GM04504 (cell line): ENCODE data around the gene FRMD5.

ENCODE experiments used
- DNase-seq: peaks from one replicate; pipeline ENCODE4 v3.0.0-alpha.2; 2012; ENCODE audit warnings: low read depth

FRMD5 gene

DNA sequence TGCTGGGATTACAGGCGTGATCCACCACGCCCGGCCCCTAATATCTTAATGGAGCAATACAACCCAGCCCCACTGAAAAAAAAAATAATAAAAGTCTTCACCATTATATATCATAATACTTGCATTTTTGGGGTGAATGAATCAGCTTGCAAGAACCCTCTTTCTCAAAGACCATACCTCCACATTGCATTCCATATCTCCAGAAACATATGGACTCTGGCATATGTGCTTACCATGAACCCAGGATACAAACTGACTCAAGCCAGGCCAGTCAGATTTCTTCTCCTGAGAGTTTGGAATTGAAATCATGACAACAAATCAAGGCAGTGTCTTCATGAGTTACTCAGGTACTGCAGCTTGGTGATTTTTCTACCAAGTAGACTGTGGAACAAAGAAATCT is 101.2 kb downstream of the FRMD5 start:
- DNase-seq, result no peak

DNA sequence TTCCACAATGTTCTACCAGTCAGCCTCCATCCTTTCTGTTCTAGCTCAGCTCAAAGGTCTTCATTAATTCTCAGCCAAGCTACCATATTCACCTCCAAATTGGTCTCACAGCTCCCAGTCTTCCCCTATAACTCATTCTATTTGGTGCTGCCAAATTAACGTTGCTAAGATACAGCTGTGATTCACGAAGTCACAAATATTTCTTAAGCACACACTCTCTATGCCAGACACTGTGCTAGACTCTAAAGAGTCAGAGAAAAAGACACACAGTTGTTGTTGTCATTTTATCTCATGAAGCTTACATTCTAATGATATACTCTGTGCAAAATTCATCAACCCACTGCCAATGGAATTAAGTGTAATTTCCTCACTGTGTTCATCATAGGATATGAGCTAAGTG is 102.8 kb downstream of the FRMD5 start:
- no peak for DNase-seq

DNA sequence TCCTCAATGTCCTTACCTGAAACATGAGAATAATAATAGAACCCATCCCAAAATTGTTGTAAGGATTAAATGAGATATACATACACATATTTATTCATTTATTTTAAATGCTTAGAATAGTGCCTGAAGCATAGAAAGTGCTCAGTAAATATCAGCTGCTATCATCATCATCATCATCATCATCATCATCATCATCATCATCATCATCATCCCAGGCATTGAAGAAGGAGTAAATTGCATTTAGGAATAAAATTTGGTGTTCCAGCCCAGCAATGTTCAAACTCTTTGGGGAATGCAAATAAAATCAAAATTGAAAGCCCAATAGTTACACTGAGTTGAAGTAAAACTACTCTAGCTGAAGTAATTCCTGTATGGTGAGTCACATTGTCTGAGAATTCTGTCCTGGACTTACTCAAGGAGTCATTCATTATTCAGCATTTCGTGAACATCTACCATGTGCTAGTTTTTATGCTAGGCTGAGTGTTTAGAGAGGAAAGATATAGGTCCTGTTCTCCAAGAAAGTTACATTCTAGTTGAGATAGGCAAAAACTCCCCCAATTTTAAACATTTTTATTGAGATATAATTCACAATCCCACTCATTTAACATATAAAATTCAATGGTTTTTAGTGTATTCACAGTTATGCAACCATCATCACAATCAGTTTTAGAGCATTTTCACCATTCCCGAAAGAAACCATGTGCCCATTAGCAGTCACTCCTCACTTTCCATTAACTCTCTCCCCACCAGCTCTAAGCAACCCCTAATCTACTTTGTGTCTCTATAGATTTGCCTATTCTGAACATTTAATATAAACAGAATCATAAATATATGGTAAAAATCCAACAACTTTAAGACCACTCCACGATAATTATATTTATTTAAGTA is 107.2 kb downstream of the FRMD5 start:
- peak; percentile 65 for DNase-seq

DNA sequence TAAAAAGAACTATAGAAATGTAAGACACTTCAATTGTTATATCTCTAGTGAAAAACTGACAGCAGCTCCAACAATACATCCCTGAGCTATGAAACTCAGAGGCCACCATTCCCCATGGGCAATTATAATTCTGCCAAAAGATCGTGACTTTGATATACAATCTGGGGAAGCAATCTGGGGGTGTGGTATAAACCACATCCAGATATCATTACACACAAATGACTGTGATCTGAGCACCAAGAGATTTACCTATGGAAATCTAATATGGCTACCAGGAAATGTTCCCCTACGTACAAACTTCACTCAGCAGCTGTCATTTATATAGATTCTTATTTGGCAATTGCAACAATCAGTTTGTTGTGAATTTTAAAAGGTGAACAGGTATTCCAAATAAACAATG is 110.3 kb downstream of the FRMD5 start:
- no peak for DNase-seq

DNA sequence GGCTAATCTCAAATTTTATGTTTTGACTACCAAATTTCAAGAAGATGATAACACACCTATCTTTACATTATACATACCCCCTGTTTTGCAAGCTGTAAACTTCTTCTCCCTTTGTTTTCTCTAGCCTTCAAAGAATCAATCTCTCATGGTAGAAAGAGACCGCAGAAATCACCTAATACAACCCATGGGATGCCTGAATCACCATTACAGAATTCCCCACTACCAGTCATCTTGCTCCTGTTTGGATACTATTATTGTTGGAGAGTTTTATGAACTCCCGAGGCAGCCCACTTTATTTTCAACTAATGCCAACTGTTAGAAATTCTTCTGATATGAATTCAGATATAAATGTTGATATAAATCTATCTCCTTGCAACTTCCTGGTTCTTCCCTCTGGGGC is 110.9 kb downstream of the FRMD5 start:
- DNase-seq, result no peak

DNA sequence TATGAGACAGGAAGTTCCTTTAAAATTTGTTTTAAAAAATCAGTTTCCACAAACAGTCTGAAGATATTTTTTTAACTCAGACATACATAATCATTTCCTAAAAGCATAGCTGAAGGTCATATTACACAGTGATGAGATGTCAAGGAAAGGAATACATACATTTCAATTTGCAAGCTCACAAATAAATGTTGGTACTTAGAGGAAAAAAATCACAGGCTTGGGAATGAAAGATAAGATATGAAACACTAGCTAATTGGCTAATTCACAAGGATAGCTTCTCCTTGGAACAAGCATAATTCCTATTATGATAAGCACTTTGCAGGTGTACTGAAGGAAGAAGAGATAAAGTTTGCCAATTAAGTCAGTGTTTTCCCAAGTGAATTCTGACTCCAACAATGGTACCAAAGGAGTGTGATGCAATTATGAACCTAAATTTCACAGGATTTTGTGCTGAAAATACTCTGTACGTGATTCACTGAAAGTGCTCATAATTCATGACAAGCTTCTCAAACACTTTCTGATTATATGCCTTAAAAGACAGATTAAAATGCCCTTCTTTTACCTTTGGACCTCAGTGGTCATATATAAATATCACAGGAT is 112.4 kb downstream of the FRMD5 start:
- DNase-seq, result no peak

DNA sequence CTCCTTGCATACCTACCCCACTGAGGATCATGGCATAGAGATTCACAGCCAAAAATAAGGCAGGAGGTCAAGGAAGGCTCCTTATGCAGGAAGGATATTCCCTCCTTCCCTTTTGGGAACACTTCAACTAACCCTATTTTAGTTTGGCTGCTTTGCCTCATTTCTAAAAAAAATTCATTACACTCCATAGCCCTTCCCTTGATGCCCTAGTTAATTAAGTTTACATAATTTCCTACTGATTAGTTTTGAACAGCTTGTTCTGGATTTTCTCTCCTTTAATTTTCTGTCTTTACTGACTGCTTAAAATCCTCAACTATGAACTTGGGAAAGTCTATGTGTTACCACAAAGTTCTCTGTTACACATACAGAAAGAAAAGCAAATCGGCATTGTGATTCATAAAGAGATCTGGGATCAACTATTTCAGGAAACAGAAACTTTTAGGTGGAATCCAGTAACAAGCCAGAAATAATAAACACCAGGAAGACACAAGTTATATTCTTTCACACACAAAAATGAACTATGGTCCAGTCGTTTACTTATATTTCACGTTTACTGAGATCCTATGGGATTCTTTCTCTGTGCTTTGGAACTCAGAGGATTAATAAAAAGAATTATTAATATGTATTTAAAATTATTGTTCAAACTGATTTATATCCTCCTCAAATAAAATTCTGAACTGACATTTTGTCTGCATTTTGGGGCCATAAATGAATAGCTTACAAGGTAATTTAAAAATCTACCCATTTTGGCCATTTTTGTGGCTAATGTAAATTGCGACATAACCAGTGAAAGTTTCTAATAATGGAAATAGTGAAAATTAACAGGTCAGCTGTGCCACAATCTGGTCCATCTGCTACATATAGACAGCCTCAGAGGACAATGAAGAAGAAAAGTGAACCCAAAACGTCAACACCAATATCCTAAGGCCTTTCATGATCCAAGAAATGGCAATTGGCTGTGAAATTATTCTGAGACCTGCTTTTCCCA is 113.8 kb downstream of the FRMD5 start:
- DNase-seq, result no peak

DNA sequence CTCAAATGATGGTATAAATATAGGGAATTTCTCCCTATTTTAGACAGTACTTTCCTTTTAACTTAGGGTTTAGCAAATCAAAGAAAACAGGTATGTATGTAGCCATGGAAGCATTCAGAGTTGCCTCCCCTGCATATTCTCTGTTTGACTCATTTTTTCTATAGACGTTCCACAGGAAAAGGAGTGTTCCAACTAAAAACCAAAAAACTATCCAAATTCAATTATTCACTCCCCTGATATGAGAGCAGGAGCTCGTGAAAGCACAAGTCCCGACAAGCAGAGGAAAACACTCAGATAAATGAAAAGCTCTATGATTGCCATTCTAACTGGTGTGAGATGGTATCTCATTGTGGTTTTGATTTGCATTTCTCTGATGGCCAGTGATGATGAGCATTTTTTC is 119.5 kb downstream of the FRMD5 start:
- DNase-seq, result no peak

DNA sequence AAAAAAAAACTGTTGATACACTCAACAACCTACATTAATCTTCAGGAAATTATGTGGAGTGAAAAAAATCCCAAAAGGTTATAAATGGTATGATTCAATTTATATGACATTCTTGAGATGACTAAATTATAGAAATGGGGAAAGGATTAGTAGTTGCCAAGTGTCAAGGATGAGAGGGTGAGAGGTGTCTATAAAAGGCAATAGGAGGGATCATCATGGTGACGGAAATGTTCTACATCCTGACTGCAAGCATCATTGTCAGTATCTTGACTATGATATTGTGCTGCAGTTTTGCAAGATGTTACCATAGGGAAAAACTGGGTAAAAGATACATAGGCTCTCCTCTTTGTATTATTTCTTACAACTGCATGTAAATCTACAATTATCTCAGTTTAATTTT is 125.6 kb downstream of the FRMD5 start:
- DNase-seq, result no peak

DNA sequence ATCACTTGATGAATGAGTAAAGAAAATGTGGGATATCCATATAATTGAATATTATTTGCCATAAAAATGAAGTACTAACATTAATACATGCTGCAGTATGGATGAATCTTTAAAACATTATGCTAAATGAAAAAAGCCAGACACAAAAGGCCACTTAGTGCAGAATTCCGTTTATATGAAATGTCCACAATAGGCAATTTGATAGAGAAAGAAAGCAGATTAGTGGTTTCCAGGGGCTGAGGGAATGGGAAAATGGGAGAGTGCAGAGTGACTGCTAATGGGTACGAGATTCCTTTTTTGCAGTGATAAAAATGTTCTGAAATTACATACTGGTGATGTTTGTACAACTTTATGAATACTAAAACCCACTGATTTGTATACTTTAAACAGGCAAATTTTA is 126.7 kb downstream of the FRMD5 start:
- no peak for DNase-seq

DNA sequence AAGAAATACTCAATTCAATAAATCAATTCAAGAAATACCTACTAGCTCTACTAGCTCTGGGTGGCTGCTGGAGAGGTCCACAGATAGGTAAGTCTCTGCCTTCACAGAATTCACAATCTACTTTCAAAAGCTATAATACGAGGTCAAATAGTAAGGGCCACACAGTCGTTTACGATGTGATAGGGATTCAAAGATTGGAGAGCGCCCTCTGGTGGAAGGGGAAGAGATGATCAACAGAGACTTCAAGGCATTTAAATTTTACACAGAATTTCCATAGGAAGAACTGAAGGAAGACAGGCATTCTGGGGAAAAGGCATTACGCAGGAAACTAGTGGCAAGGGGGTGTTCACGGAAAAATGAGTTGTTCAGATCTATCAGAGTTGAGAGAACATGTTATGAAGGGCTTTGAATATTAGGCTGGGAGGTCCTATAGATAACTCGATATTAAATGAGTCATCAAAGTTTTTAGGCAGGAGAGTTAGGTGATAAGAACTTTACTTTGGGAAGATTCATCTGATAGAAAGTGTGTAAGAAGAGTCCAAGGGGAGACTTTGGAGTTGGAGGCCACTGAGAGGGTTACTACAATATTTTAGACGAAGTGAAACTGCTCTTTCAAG is 128.8 kb downstream of the FRMD5 start:
- peak; percentile 46 for DNase-seq

DNA sequence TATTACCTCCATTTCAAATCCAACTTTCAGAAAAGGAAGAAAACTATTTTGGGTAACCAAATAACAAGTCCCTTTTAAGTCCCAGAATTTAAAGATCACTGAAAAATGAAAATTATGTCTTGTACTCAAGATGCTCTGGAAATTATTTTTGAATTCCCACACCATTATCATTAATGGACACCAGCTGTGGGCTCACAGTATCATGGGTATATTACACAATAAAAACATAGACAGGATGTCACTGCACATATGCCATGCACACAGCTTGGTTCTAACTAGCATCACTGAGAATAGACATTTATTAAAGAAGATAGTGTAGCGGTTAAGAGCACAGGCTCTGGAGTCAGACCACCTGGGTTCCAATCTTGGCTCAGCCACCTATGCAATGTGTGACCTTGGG is 130.4 kb downstream of the FRMD5 start:
- no peak for DNase-seq

DNA sequence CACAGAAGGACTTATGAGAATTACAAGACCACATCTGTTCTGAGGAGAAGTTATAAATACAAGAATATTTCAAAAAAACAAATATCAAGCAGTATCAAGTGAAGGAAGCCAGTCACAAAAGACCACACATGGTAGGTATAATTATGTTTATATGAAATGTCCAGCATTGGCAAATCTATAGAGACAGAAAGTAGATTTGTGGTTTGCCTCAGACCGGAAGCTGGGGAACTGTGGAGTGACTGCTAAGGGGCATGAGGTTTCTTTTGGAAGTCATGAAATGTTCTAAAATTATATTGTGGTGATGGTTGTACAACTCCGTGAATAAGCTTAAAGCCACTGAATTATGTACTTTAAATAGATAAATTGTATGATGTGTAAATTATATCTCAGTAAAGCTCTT is 136.9 kb downstream of the FRMD5 start:
- DNase-seq, result no peak

DNA sequence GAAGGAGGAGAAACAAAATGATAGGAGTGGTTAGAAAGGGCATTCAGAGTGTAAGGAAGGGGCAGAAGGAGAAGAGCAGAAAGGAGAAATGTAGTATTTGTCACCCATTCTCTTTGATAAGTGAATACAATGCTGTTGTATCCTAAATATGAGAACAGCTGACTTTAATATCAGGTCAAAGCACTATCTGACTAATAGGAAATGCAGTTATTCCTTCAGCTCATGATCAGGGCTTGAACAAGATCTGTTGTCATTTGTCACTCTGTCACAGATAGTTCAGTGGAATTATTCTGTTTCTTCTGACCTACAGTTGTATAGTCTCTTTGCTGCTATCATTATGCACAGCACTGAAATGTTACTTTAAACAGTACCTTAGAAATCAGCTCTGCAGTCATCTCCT is 149.4 kb downstream of the FRMD5 start:
- no peak for DNase-seq

DNA sequence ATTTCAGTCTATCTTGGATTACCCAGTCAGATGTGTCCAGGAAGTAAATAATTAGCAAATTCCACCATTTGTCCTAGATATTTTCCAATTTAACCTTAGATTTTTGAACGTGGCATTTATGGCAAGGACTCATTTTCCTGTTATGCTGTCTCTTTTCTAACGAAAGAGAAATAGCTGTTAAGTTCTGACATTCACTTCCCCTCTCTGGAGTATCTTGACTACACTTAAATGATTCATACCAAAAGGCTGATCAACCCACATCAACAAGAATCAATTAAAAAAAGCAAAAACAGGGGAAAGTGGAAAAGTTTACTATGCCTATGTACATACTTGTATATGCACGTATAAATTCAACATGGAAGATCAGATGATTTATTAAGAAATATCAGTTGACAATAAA is 149.9 kb downstream of the FRMD5 start:
- no peak for DNase-seq

DNA sequence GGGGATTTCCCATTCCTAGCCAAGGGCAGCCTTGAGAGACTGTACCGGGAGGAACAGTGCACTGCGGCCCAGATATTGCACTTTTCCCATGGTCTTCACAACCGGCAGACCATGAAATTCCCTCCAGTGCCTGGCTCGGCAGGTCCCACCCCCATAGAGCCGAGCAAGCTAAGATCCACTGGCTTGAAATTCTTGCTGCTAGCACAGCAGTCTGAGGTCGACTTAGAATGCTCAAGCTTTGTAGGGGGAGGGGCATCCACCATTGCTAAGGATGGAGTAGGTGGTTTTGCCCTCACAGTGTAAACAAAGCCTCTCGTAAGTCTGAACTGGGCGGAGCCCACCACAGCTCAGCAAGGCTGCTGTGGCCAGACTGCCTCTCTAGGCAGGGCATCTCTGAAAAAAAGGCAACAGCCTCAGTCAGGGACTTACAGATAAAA is 156.3 kb downstream of the FRMD5 start:
- no peak for DNase-seq

DNA sequence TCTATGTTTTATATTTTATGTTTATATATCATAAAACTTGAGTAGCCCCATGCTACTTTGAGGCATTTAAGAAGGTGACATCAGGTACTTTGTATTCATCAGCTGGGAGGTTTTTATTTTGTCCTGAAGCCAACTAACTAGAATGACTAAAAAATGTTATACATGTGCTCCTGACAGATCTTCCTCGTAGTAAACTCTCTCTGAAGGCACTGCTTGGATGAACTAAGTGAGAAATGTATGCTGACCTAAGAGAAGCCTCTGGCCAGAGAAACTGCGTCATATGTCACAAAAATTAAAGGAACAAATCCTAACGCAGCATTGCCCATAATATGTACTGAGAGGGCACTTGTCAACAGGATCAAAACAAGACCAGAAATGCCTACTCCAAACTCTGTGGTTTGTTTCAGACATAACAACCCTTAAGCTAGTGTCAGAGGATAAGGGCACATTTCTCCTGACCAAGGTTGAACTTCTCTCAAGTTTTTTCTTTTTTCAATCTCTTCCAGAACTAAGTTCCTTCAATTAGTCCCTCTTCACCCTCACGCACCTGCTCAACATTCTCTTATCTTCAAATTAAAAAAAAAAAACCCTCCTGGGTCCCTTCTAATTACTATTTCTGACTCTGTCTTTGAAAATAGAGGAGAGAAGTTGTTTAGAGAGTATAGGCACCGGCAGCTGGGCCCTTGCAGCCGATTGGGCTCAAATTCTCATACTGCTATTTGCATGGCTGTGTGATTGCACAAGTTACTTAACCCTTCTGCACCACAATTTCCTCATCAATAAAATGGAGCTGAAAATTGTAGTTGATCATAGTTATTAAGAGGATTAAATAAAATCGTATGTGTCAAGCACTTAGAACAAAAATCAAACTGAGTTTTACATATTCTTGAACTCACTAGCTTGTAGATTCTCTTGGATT is 159.0 kb downstream of the FRMD5 start:
- DNase-seq, result no peak

DNA sequence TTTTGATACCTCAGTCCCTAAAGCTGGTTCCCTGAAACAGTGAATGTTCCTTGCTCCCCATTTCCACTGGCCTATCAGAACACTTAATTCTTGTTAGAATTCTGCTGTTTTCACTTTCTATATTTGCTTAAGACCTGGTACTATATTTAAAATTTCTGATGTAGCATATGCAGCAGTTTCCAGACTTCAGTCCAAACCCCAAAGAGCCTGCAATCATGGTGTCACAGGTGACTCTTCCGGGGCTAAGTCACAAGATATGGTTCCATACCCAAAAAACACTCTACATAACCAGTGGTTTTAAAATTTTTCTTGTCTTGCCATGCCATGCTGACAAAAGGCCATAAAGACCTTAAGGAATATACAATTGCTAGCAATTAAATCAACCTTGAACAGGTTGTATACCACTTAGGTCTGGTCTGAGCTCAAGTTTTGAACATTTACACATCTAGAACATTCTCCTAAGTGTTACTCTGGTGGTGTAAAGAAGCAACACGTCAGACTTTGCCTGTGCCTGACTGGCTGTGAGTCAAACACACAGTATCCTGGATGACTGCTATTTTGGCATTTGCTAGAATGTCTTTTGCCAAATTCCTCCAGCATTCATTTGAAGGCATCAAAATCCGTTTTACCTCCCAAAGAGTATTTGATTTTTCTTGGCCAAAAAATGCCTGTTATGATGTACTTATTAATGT is 160.0 kb downstream of the FRMD5 start:
- peak; percentile 44 for DNase-seq

DNA sequence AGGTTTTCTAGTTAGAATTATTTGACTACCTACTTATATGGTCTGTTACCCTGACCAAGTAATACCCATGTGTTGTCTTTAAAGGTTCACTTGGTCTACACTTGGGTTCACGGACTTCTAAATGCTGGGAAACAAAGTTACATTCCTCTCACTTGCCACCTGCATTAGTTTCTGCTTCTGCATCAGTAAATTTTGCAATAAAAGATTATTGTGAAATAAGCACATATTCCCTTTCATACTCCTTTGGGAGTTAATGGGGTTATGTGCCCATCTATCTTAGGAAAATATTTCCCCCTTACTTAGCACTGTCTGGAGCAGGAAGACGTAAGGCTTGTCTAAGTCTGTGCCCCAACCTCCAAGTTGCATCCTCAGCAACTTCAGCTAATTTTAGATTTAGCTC is 160.7 kb downstream of the FRMD5 start:
- DNase-seq, result no peak

DNA sequence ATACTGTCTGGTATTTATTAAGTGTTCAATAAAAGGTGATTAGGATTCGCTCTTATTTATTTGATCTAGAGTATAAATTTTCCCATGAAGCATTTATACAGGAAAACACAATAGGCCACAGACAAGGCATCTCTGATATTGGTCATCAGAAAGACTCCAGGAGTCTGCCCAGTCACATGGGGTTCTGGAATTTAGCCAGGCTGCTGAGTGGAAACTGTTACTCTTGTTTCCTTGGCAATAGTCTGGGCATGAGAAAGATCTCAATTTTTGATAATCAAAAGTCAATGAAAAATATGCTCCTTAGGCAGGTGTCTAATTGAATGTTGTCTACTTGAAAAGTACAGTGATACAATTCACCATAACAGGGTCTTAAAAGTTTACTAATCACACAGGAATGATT is 161.2 kb downstream of the FRMD5 start:
- peak; percentile 27 for DNase-seq
